Vagina (tissue), 2 donors: ENCODE measurements around the gene PLD3. TPM values are rescaled to one million over a fixed set of nuclear protein-coding genes. Genes with fewer than 3 reads are reported as not detected.

Experiments
- DNase-seq, 2 donors: peaks; one replicate each; pipeline ENCODE4 v3.0.0-alpha.2; 2017; ENCODE audit errors: extremely low spot score in 2 of 2
- H3K27ac ChIP-seq: fragments of 200-600 bp; sonication (generic); one replicate; pipeline ENCODE4 v1.5.1; 2019
- H3K27me3 ChIP-seq: fragments of 200-600 bp; sonication (generic); one replicate; pipeline ENCODE4 v1.5.1; 2019
- H3K36me3 ChIP-seq, 2 donors: fragments of 200-600 bp; sonication (generic); one replicate each; pipeline ENCODE4 v1.5.1; 2017 to 2019
- H3K4me1 ChIP-seq: fragments of 200-600 bp; sonication (generic); one replicate; pipeline ENCODE4 v1.5.1; 2019
- H3K4me3 ChIP-seq, 2 donors: fragments of 200-600 bp; sonication (generic); 1 replicate in 1 of 2; 2 replicates in 1 of 2; pipeline ENCODE4 v1.5.1; 2016 to 2019
- H3K9me3 ChIP-seq: fragments of 200-600 bp; sonication (generic); one replicate; pipeline ENCODE4 v1.5.1; 2019
- POLR2A ChIP-seq, 2 donors: fragments of 450-650 bp; IDR thresholded peaks; one replicate each; pipeline ENCODE4 v1.6.1; 2017; ENCODE audit warnings: antibody characterized with exemption in 2 of 2, mild to moderate bottlenecking in 2 of 2, moderate library complexity in 2 of 2
- POLR2AphosphoS5 ChIP-seq, 2 donors: sonication (generic); formaldehyde crosslinking; IDR thresholded peaks; one replicate each; pipeline ENCODE4 v1.9.0; 2017; ENCODE audit warnings: antibody characterized with exemption in 2 of 2, mild to moderate bottlenecking in 2 of 2, low read depth in 1 of 2; ENCODE audit not compliant: insufficient read depth in 1 of 2
- intact Hi-C: fragments of 100-400 bp; cut with DNase I; formaldehyde crosslinking; loops from one replicate; pipeline ENCODE4 v1.15.1; 2023
- total RNA-seq: library from RNA; depleted of rRNA; stranded (reverse); fragments of >200 nt; gene quantifications from one replicate; pipeline ENCODE4 v1.2.3, GENCODE V29; 2016
- TF ChIP-seq, protein P1 (sequence below), 3 experiments: fragments of 450-650 bp in 2 of 3; fragments of 200-600 bp in 1 of 3; sonication (generic) in 1 of 3; IDR thresholded peaks; one replicate each; pipeline ENCODE4 v1.5.1; 2017 to 2019; ENCODE audit warnings: antibody characterized with exemption in 3 of 3, mild to moderate bottlenecking in 2 of 3, moderate library complexity in 2 of 3

The PLD3 gene
- total RNA-seq, 1 donor from 2014 or later: 177 TPM

DNA sequence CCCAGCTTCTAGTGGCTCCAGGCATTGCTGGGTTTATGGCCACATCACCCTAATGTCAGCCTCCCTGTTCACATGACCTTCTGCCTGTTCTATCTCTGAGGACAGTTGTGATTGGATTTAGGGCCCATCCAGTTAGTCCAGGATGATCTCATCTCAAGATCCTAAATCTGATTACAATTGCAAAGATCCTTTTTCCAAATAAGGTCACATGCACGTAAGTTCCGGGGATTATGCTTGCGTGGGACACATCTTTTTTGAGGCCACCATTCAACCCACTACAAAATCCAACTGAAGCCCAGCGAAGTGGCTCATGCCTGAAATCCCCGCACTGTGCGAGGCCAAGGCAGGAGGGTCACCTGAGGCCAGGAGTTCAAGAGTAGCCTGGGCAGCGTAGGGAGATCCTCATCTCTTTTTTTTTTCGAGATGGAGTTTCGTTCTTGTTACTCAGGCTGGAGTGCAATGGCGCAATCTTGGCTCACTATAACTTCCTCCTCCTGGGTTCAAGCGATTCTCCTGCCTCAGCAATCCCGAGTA is 12.3 kb downstream of the PLD3 start:
- H3K4me3 ChIP-seq: no peak overlapping the region
- intact Hi-C loops: no loop called here
- H3K27ac ChIP-seq: no peak overlapping the region
- no peaks in the 10 kb centered on the region for H3K36me3 ChIP-seq
- H3K27me3 ChIP-seq: no peaks in the 10 kb centered on the region
- TF ChIP-seq, protein P1, sequence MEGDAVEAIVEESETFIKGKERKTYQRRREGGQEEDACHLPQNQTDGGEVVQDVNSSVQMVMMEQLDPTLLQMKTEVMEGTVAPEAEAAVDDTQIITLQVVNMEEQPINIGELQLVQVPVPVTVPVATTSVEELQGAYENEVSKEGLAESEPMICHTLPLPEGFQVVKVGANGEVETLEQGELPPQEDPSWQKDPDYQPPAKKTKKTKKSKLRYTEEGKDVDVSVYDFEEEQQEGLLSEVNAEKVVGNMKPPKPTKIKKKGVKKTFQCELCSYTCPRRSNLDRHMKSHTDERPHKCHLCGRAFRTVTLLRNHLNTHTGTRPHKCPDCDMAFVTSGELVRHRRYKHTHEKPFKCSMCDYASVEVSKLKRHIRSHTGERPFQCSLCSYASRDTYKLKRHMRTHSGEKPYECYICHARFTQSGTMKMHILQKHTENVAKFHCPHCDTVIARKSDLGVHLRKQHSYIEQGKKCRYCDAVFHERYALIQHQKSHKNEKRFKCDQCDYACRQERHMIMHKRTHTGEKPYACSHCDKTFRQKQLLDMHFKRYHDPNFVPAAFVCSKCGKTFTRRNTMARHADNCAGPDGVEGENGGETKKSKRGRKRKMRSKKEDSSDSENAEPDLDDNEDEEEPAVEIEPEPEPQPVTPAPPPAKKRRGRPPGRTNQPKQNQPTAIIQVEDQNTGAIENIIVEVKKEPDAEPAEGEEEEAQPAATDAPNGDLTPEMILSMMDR (IDR thresholded peaks at IDR 0.05): no peak
- TF ChIP-seq POLR2A (IDR thresholded peaks at IDR 0.05) (no peak), POLR2AphosphoS5 (IDR thresholded peaks at IDR 0.05; ENCODE audit: insufficient read depth in 1 of 2, low read depth in 1 of 2) (no peak)
- no peak for DNase-seq
- peaks cover 9% of the 10 kb centered on the region for H3K4me1 ChIP-seq
- no peaks in the 10 kb centered on the region for H3K9me3 ChIP-seq

DNA sequence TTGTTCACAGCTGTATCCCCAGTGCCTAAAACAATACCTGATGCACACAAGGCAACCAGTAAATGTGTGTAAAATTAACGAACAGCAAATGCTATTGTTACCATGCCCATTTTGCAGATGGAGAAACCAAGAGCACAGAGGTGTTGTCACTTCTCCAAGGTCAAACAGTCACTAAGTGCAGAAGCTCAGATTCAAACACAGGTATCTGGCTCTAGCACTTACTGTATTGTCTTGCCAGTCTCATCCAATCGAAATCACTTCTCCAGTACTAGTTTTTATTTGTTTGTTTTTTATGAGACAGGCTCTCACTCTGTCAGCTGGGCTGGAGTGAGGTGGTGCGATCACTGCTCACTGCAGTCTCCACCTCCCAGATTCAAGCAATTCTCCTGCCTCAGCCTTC is 13.7 kb downstream of the PLD3 start:
- Histone ChIP-seq H3K27ac (no peak overlapping the region), H3K4me3 (no peak overlapping the region), H3K4me1 (peaks cover 19% of the 10 kb centered on the region), H3K36me3 (peaks cover 0 to under 1% of the 10 kb centered on the region in 2 donors), H3K9me3 (no peaks in the 10 kb centered on the region), H3K27me3 (no peaks in the 10 kb centered on the region)
- intact Hi-C loops: no loop called here
- DNase-seq: no peak
- TF ChIP-seq POLR2AphosphoS5 (IDR thresholded peaks at IDR 0.05; ENCODE audit: insufficient read depth in 1 of 2, low read depth in 1 of 2): no peak
- TF ChIP-seq POLR2A (IDR thresholded peaks at IDR 0.05): no peak
- TF ChIP-seq, protein P1 (IDR thresholded peaks at IDR 0.05): no peak

- no peak overlapping the region for H3K4me3 ChIP-seq
- H3K9me3 ChIP-seq: no peaks in the 10 kb centered on the region
- DNase-seq: no peak
- intact Hi-C loops: no loop called here
- H3K27ac ChIP-seq: no peak overlapping the region
- peaks cover 0 to 10% of the 10 kb centered on the region in 2 donors for H3K36me3 ChIP-seq
- no peak for TF ChIP-seq POLR2AphosphoS5 (IDR thresholded peaks at IDR 0.05; ENCODE audit: insufficient read depth in 1 of 2, low read depth in 1 of 2)
- TF ChIP-seq, protein P1 (IDR thresholded peaks at IDR 0.05): no peak
- no peak for TF ChIP-seq POLR2A (IDR thresholded peaks at IDR 0.05)
- H3K4me1 ChIP-seq: peaks cover 19% of the 10 kb centered on the region
- H3K27me3 ChIP-seq: no peaks in the 10 kb centered on the region
Observed at GRCh38 chr19:40363069-40363468, 14.6 kb downstream of the PLD3 start.

- Histone ChIP-seq H3K4me3 (no peak overlapping the region), H3K27ac (peak overlapping the region; percentile 15), H3K4me1 (peaks cover 19% of the 10 kb centered on the region), H3K36me3 (peaks cover 0 to 23% of the 10 kb centered on the region in 2 donors), H3K27me3 (no peaks in the 10 kb centered on the region), H3K9me3 (no peaks in the 10 kb centered on the region)
- DNase-seq: no peak
- TF ChIP-seq, protein P1 (IDR thresholded peaks at IDR 0.05): no peak
- no peak for TF ChIP-seq POLR2A (IDR thresholded peaks at IDR 0.05)
- intact Hi-C loops: no loop called here
Observed at GRCh38 chr19:40365010-40365409, 16.5 kb downstream of the PLD3 start.

DNA sequence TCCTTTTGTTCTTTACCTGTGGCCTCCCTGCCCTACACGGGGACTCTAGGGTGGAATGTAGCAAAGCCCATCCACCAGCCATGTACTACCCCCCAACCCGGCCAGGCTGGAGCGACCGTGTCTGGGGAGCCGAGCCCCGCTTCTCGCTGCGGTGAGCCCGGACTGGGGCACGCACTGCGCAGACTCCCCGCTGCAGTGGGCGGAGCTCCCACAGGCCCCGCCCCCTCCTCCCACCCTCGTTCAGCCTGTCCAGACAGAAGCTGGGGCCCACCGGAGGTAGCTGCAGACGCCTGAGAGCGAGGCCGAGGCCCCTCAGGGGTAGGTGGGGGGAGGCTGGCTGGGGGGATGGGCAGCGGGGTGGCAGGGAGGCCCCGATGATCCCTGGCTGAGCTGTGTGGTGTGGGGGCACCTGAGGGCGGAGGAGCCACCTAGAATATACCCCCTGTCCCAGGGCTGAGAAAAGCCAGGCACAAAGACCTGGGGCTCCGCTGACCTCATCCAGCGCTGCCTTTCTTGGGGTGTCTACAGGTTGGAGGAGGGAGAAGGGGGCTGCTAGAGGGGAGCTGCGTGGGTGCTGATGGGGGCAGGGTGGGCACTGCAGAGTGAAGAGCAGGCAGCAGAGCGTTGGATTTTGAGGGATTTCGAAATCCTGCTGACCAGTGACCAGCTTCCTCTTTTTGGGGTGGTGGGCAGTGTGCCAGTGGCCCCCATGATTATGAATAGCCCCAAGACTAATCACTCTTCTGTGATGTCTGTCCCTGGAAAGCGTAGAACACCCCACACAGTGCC is 17.3 kb downstream of the PLD3 start:
- peak overlapping the region; percentile 24 to 48 for H3K4me3 ChIP-seq
- peaks cover 19% of the 10 kb centered on the region for H3K4me1 ChIP-seq
- DNase-seq: no peak
- TF ChIP-seq, protein P1 (IDR thresholded peaks at IDR 0.05): no peak
- TF ChIP-seq POLR2AphosphoS5 (IDR thresholded peaks at IDR 0.05; ENCODE audit: insufficient read depth in 1 of 2, low read depth in 1 of 2): peak in 1 of 2 donors; percentile 46
- peaks cover 0 to 31% of the 10 kb centered on the region in 2 donors for H3K36me3 ChIP-seq
- H3K27me3 ChIP-seq: no peaks in the 10 kb centered on the region
- intact Hi-C loops: no loop called here
- peak overlapping the region; percentile 15 for H3K27ac ChIP-seq
- H3K9me3 ChIP-seq: no peaks in the 10 kb centered on the region
